ENCODE results near the gene IMPDH2.
A peak's percentile ranks its signal among the peaks of the same experiment; 100 is the strongest.

Gene IMPDH2

DNA sequence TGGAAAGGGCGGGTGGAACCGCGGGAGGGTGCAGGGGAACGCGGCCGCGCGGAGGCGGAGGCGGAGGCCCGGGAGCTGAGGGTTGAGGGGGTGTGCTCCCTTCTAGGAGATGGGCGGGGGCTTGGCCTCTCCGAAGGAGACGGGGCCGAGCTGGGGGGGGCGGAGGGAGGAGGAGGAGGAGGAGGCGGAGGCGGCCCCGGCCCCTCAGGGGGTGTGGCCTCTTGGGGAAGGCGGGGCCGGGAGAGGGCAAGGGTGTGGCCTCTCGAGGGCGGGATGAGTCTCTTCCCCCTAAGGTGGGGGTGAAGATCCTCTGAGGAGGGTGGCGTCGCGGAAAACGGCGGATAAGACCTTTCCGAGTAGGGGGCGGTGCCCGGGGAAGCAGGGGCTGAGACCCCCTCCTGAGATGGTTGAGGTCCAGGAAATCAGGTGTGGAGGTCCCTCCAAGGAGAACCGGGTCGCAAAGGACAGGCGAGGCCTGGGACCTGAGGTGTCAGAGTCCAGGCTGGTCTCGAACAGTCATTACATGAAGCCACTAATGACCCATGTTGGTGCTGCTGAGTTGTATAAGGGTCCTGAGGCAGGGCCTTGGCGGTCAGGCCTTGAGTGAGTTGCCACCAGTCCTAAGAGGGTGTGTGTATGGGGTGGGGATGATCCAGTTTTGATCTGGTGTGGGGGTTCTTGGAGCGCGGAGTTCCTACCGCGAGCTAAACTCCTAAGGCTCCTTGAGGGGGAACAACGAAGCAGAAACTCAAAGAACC, 21.2 kb downstream of the IMPDH2 start:
- Histone ChIP-seq H3K4me3 (IDR thresholded peaks at IDR 0.05; ENCODE audit: insufficient read depth, low read depth, low read length) (peak overlapping the region; percentile 45), H2AFZ (ENCODE audit: low read depth) (peak overlapping the region; percentile 53), H3K4me1 (ENCODE audit: low read depth, poor library complexity, severe bottlenecking) (peaks cover 13% of the 10 kb centered on the region), H3K9ac (peak overlapping the region; percentile 92), H3K27ac (peak overlapping the region; percentile 89), H3K79me2 (ENCODE audit: insufficient read depth, low read depth) (peaks cover 16% of the 10 kb centered on the region), H3K36me3 (ENCODE audit: insufficient read depth) (no peaks in the 10 kb centered on the region), H4K20me1 (ENCODE audit: insufficient read depth) (no peaks in the 10 kb centered on the region), H3K4me2 (peak overlapping the region; percentile 48), H3K27me3 (ENCODE audit: insufficient read depth, low read depth) (no peaks in the 10 kb centered on the region)
- TF ChIP-seq, protein P1, sequence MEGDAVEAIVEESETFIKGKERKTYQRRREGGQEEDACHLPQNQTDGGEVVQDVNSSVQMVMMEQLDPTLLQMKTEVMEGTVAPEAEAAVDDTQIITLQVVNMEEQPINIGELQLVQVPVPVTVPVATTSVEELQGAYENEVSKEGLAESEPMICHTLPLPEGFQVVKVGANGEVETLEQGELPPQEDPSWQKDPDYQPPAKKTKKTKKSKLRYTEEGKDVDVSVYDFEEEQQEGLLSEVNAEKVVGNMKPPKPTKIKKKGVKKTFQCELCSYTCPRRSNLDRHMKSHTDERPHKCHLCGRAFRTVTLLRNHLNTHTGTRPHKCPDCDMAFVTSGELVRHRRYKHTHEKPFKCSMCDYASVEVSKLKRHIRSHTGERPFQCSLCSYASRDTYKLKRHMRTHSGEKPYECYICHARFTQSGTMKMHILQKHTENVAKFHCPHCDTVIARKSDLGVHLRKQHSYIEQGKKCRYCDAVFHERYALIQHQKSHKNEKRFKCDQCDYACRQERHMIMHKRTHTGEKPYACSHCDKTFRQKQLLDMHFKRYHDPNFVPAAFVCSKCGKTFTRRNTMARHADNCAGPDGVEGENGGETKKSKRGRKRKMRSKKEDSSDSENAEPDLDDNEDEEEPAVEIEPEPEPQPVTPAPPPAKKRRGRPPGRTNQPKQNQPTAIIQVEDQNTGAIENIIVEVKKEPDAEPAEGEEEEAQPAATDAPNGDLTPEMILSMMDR (conservative IDR thresholded peaks at IDR 0.05; ENCODE audit: low read depth, low read length): 0 out of 2 replicates have a peak, but pooled peaks have one; percentile 3

DNA sequence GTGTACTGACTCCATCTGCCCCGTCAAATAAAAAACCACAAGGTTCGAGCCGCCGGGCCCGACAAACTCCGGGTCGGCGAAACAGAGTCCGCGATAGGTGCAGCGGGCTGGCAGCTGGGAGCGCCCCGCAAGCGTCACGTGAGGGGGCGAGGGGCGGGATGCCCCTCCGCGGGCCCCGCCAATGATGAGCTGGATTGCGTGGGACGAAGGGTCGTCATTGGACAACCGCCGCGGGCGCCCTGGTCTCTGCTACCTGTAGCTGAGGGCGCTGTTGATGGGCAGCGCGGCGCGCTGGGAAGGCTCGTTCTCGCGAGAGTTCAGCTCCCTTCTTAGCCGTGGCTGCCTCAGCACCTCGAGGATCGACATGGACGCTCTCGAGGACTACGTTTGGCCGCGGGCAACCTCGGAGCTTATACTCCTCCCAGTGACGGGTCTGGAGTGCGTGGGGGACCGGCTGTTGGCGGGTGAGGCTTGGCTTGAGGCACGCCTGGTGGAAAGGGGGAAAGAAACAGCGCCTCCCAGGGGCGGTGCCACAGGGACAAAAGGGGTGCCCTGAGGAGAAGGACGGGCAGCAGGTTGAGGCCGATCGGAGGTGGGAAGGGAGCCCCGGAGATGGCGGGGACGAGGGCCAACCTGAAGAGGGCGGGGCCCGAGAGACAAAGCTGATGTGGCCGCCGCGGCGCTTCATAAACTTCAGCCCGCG, 22.0 kb downstream of the IMPDH2 start, which contains the start of gene WDR6:
Gene WDR6, plus strand, starts transcription at position 324 of the 703 bp plus-strand sequence. Its CDS starts 41 bp downstream, at position 365.
- TF ChIP-seq, protein P1 (conservative IDR thresholded peaks at IDR 0.05; ENCODE audit: low read depth, low read length): peak; percentile 63
- Histone ChIP-seq H3K4me1 (ENCODE audit: low read depth, poor library complexity, severe bottlenecking) (peaks cover 13% of the 10 kb centered on the region), H3K4me2 (peak within 1 kb of the TSS; percentile 91), H3K79me2 (ENCODE audit: insufficient read depth, low read depth) (peaks cover 16% of the 10 kb centered on the region), H3K27me3 (ENCODE audit: insufficient read depth, low read depth) (no peaks in the 10 kb centered on the region), H3K27ac (peak within 1 kb of the TSS; percentile 89), H2AFZ (ENCODE audit: low read depth) (peak within 1 kb of the TSS; percentile 53), H3K36me3 (ENCODE audit: insufficient read depth) (no peaks in the 10 kb centered on the region), H3K4me3 (IDR thresholded peaks at IDR 0.05; ENCODE audit: insufficient read depth, low read depth, low read length) (peak within 1 kb of the TSS; percentile 79), H4K20me1 (ENCODE audit: insufficient read depth) (no peaks in the 10 kb centered on the region), H3K9ac (peak within 1 kb of the TSS; percentile 92)

GRCh38 chr3:49006408-49007067, 22.7 kb downstream of the IMPDH2 start:
- H3K27ac ChIP-seq: peak overlapping the region; percentile 89
- peak overlapping the region; percentile 53; the same call in 1 of the 2 replicates for H2AFZ ChIP-seq (ENCODE audit: low read depth)
- peaks cover 16% of the 10 kb centered on the region for H3K79me2 ChIP-seq (ENCODE audit: insufficient read depth, low read depth)
- H3K9ac ChIP-seq: peak overlapping the region; percentile 92; the same call in 1 of the 2 replicates
- peak overlapping the region; percentile 79 for H3K4me3 ChIP-seq (IDR thresholded peaks at IDR 0.05; ENCODE audit: insufficient read depth, low read depth, low read length)
- TF ChIP-seq, protein P1 (conservative IDR thresholded peaks at IDR 0.05; ENCODE audit: low read depth, low read length): no peak
- no peaks in the 10 kb centered on the region for H3K27me3 ChIP-seq (ENCODE audit: insufficient read depth, low read depth)
- peak overlapping the region; percentile 91 for H3K4me2 ChIP-seq
- H3K4me1 ChIP-seq (ENCODE audit: low read depth, poor library complexity, severe bottlenecking): peaks cover 13% of the 10 kb centered on the region
- H4K20me1 ChIP-seq (ENCODE audit: insufficient read depth): no peaks in the 10 kb centered on the region
- no peaks in the 10 kb centered on the region for H3K36me3 ChIP-seq (ENCODE audit: insufficient read depth)

DNA sequence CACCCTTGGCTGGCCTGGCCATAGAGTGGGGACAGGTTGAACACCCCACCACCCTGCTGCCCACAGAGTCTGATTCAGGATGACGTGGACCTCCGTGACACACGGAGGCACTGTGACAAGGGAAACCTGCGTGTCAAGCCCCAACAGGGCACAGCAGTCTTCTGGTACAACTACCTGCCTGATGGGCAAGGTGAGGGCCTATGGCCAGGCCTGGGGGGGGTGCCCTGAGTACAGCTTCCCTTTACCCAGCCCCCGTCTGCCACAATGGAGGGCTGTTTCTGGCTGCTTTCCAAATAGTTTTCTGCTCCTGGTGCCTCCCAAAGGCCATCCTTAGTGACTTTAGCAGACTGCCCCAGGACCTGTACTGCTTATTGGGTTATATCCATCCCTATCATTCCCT, 23.2 kb downstream of the IMPDH2 start:
- Histone ChIP-seq H3K36me3 (ENCODE audit: insufficient read depth) (no peaks in the 10 kb centered on the region), H3K4me3 (IDR thresholded peaks at IDR 0.05; ENCODE audit: insufficient read depth, low read depth, low read length) (no peak overlapping the region), H3K4me2 (peak overlapping the region; percentile 91), H2AFZ (ENCODE audit: low read depth) (no peak overlapping the region), H3K9ac (no peak overlapping the region), H3K27ac (no peak overlapping the region), H3K79me2 (ENCODE audit: insufficient read depth, low read depth) (peaks cover 16% of the 10 kb centered on the region), H3K27me3 (ENCODE audit: insufficient read depth, low read depth) (no peaks in the 10 kb centered on the region), H4K20me1 (ENCODE audit: insufficient read depth) (no peaks in the 10 kb centered on the region), H3K4me1 (ENCODE audit: low read depth, poor library complexity, severe bottlenecking) (peaks cover 13% of the 10 kb centered on the region)
- TF ChIP-seq, protein P1 (conservative IDR thresholded peaks at IDR 0.05; ENCODE audit: low read depth, low read length): no peak

All from KMS-11 (cell line).